Femur (tissue), 1 donor: ENCODE measurements around the gene DHDH.

ENCODE experiments used
- DNase-seq: peaks from one replicate; pipeline ENCODE4 v3.0.0-alpha.2; 2017

The DHDH gene

DNA sequence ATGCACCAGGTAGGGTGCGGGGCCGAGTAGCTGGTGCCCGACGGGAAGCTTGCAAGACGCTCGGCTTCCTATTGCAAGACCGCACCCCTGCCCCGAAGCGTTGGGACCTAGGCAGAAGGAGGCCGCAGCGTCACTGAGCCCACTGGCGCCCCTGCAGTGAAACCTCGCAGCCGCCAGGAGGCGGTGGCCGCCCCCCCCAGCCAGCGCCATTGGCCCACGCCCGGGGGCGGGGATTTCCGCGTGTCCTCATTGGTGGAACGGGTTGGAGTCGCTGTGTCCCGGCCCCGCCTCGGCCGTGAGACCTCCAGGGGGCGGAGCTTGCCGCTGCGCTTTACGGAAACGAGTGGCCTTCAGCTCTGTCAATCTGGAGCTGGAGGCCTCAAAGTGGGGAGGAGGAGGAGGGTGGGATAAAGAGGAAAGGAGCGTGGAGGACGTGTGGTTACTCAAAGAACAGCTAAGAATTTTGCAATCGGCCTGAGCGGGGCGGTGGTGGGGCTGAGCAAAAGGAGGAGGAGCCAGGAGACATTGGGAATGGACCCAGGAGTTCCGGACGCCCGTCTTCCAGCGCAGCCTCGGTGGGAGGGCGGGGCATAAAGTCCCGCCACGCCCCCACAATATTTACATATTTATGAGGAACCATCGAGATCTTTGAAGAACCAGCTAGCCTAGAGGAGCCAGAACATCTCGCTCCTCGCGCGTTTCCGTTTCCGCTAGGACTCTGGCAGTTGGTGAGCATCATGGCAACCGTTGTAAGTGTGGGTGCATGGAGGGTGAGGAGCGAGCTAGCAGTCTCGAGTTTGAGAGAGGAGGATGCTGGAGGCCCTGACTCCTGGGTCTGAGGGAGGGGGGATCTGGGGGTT lies 59.9 kb downstream of the DHDH start, which contains the start of the genes GYS1 and RUVBL2:
Gene GYS1, minus strand, starts transcription at position 135 of the 860 bp plus-strand sequence. CDS start 197 bp downstream, outside the sequence.
Gene RUVBL2, plus strand, starts transcription at position 713 of the 860 bp plus-strand sequence. Its CDS starts 25 bp downstream, at position 738.
- DNase-seq: peak; percentile 100

DNA sequence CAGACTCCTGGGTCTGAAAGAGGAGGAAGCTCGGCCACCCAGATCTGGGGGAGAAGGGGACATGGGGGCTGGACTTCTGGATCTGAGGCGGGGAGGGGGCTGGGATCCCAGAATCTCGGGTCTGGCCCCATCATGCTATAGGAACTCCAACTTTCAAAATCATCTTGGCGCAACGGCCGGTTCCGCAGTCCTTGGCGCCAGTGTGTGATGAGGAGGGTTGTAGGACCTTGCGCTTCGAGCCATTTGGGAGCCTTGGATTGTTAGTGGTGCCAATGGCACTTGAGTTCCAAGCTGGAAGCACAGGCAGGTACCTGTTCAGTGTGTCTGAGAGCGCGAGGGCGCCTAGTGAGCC lies 60.5 kb downstream of the DHDH start:
- DNase-seq: no peak
